NCI-H345 treated with DMSO at 0.1 percent for 48 hours (cell line): ENCODE measurements around the gene ANKRD39.

Experiments used
- DNase-seq: peaks from one replicate; lab custom pipeline; 2025; ENCODE audit not compliant: unreplicated experiment; lab: John Stamatoyannopoulos, UW

Gene ANKRD39

GRCh38 chr2:96888072-96889011 is 30.5 kb upstream of the ANKRD39 start:
- DNase-seq = no peak

DNA sequence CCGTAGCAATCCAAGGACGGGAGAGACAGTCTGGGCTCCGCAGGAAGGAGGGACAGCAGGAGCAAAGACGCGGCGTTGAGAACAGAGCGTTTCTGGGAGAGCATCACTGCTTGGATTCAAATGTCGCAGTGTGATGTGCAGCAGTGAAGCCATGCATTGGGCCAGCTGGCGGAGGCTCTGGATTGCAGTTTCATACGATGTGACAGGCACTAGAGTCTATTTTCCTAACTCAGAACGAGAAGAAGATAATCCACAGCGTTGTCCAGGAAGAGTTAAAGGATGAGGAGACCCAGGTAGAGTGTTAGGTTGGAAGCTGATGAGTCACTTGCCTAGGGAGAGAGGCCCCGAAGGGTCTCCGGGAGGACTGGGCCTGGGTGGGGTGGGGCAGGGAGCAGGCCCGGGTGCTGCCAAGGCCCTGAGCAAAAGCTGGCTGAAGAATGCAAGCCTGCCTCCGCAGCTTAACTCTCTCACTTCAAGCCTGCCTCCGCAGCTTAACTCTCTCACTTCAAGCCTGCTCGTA is 29.7 kb upstream of the ANKRD39 start:
- no peak for DNase-seq

DNA sequence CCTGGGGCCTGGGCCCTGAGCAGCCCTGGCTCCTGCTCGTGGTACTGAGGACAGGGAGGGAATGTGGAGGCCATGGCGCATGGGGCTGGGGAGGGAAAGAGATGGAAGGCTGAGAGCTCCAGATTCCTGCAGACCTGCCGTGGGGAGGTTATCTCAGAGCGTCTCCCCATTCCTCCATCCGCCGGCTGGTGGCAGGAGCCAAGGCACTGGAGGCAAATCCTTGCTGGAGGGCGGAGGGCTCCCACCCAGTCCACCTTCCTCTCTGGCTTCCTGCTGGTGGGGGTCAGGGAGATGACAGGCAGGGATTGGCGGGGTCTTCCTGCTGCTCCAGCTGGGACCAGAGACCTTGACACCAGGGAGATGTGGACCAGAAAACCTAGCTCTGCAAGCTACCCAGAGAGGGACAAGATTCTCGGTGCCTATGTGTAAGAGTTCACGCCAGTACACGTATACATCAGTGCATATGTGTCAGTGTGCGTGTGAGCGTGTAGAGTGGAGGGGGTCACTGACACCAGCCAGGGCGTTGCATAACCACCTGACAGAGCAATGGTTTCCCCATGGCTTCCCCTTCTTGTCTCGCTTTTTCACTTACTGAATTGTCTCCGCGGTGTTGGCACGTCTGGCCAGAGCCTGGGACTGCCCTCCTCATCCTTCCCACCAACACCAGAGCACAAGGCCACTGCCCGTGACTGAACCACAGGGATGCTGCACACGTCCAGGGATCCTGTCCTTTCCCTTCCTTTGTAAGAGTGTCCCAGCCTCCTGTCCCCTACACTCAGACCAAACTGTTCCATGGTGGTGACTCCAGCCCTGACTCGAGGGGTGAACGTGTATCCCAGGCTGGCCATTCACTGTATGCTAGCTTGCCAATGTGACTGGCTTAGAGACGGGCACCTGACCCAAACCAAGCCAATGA is 27.9 kb upstream of the ANKRD39 start:
- no peak for DNase-seq

DNA sequence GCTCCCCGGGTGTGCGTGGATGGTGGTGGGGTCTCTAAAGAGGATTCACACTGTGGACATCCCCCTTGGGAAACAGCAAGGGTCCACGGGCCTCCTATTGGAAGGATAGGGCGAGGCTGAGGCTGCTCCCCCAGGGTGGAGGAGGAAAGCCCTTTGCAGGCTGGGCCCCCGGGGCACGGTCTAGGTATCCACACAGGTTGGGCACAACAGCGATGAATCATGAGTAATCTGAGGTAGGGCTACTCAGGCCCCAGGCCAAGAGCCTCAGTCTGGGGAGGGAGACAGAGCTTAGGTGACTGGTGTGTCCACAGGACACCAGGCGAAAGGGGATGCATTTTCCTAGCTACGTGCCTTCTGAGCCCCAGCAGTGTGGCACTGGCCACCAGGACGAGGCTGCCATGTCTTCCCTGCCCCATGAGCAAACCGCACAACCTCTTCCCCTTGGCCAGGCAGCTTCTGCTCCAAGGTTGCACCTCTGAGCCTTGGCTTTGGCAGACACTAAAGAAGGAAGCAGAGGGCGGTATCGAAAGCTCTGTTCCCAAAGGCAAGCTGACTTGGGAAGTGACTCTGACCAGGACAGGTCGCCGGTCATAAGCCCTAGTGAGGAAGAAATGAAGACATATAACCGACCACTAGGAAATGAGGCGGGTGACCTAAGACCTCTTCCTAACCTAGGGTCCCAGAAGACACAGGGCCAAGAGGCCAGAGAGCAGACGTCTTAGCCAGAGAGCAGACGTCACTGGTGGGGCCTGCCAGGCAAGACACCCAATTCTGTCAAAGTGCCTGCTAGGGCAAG is 26.7 kb upstream of the ANKRD39 start:
- DNase-seq = no peak

GRCh38 chr2:96883306-96883705 is 25.5 kb upstream of the ANKRD39 start:
- no peak for DNase-seq

DNA sequence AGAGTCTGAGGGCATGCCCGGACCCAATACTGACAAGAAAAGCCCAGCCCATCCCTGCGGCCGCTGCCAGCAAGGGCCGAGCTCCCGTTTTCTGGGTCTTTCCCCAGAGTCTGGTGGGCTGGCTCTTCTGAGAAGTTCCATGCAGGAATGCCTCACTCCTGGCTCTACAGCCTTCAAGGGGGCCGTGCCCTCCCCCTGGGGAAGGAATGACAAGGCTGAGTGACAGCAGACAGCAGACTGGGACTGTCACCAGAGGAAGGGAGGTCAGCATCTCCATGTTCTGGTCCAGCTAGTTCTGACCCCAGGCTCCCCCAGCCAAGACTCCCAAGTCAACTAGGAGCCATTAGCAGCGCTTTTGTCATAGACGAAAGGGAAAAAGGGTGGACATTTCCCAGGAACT is 25.1 kb upstream of the ANKRD39 start:
- no peak for DNase-seq

DNA sequence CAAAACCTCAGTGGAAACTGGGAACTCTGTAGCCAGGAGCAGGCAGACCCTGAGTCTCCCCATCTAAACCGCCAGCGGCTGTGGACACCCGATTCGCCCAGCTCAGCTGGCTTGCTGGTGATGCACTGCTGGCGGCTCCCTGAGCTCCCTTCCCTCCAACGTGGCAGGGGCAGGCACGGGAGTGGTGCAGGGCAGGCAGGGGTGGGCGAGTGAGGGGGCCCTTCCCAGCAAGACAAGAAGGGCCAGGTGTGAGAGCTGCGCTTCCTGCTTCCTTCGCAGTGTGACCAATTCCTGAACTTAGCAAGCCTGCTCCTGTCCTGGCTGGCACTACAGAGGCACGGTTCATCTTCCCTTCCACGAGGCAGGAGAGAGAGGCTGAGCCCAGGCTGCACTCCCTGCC is 24.4 kb upstream of the ANKRD39 start:
- no peak for DNase-seq

DNA sequence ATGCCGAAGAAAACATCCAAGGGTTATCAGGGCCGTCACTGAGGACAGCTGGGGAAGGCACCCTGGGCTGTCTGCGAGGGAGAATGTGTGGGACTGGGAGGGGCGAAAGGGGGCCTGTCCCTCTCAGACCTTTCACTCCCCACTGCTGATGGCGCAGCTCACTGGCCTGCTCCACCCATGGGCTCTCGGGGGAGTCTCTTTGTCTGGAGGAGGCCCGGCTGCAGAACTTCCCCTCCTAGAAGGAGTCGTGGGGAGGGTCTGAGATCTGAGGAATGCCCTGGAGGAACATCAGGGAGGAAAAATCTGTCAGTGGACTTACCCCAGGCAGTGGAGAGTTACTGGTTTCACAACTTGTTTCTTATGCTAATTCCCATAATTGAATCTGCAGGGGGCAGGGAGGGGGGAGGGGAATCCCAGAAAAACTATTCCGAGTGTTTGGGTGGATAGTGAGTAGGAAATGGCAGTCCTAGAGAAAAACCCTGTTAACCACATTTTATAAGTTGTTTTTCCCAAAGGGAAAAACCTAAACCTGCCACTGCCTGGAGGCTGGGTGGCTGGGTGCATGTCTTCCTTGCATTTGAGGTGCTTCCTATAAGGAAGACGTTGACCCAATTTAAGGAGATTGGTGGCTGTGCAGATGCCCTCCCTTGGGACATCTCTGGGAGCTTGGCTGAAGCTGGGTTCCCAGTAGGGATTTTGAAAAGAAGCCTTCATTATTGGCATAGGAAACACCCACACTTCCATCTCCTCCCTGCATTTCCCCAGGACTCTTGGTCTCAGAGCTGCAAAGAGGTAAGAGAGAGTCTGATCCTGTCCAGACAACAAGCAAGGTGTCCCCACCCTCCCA is 23.8 kb upstream of the ANKRD39 start:
- no peak for DNase-seq

GRCh38 chr2:96880891-96881273 is 23.1 kb upstream of the ANKRD39 start:
- no peak for DNase-seq

DNA sequence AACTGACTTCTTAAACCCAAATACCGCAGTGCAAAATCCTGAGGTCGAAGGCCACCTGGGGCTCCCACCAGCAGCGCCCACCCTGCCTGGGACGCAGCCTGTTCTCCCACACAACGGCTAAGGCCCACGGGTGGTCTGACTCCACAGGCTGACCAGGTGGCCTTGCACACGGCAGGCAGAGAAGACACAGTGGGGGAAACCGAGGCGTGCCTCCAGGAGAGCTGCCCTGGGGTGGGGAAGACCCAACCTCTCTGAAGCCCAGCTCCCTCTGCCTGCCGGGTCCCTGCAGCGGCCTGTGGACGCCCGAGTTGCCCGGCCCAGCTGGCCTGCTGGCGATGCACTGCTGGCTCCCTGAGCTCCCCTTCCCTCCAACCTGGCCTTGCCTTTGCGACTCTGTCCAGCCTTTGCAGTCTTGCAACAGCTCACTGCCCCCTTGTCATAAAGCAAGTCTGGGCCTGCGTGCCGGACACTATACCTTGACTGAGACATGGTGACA is 21.8 kb upstream of the ANKRD39 start:
- no peak for DNase-seq

- no peak for DNase-seq
These were observed 21.2 kb upstream of the ANKRD39 start for GRCh38 chr2:96878796-96879544.

DNA sequence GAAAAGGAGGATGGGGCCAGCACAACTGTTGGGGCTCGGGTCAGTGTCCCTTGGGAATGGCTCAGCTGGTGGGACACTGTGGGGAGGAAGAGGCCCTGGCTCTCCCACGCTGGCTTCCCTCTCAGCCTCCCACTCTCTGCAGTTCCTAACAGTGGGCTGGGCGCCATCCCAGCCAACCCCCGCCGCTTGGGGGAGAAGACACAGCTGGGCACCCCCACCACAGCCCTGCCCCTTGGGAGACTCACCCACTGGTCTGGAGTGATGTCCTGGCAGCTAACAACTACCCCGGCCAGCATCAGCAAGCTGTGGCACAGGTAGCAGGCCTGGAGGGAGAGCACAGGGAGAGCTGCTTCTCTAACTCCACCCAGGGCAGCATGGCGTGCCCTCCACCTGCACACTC is 20.4 kb upstream of the ANKRD39 start:
- DNase-seq = no peak

DNA sequence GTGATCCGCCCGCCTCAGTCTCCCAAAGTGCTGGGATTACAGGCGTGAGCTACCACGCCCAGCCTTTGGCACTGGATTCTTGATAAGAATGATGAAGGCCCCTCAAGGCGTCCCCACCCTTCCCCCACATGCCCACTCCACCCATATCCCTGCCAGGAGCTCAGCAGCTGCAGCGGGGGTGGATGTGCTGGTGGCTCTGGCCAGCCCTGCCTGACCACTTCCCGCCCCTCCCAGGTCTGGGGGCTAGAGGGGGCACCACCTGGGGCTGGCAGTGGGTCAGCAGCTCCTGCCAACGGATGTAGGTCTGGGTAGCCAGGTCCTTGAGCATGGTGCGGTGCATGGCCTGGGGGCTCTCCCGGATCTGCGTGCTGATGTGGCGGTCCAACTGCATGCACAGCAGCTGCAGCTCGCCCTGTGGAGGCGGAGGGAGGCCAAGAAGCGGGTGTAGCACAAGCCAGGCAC is 19.8 kb upstream of the ANKRD39 start:
- no peak for DNase-seq

GRCh38 chr2:96877042-96877451 is 19.2 kb upstream of the ANKRD39 start:
- no peak for DNase-seq

GRCh38 chr2:96876269-96877041 is 18.6 kb upstream of the ANKRD39 start:
- DNase-seq = no peak

DNA sequence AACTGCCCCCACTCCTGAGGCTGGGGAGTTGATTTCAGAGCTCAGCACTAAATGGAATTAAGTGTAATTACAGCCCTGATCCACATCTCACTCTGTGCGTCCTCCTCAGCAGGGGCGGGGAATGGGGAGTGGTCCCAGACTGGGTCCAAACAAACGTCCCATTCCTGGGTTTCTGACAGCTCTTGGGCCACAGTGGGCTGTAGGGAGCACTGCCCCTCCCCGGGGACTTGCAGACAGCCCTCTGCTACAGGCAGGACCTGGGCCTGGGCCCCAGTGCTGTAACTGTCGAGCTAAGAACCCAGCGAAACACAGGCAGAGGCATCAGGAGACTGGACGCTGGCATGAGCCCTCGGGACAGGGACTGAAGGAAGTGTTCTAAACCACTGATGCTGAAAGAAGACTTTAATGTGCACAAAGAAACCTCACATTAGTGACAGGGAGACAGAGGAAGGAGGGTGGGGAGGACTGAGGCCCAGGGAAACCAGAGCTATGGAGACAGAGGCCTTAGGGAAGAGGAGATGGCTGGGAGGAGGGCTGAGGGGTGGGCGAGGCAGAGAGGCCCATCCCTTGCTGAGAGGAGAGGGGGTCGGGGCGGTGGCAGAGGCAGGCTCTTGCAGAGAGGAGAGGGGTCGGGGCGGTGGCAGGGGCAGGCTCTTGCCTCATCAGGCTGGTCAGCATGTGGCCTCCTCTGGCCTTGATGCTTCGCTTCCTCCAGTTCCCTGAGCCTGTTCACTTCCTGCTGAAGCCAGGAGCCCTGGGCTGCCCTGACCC is 17.9 kb upstream of the ANKRD39 start:
- DNase-seq = no peak

GRCh38 chr2:96874198-96874831 is 16.5 kb upstream of the ANKRD39 start:
- no peak for DNase-seq
